GM12872 (cell line): ENCODE results near the gene SAP30L.

Source experiments
- CTCF ChIP-seq: IDR thresholded peaks from 3 replicates; pipeline ENCODE4 v1.5.1; 2011; ENCODE audit warnings: low read depth, mild to moderate bottlenecking, low read length, moderate library complexity; ENCODE audit not compliant: insufficient read depth

The SAP30L gene

DNA sequence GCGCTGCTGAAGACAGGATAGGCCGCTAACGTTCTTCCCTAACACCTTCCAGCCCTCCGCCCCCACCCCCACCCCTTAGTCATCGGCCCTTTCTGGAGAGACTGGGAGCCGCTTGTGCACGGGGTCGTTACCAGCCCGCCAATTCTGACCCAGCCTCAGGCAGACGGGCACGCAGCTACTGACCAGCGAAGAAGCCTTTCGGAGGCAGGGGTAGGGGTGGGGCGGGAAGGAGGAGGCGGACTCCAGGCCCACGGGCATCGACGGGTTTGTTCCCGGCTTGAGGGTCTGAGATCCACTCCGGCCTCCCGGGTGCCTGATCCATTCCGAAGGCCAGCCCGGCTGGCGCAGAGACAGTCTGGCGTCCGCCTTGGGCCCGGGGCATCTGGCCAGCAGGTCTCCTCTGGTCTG, 33.0 kb downstream of the SAP30L start:
- TF ChIP-seq CTCF = no peak

- TF ChIP-seq CTCF = no peak
These were observed 33.6 kb downstream of the SAP30L start for GRCh38 chr5:154479160-154479943.

GRCh38 chr5:154479944-154480750, 34.4 kb downstream of the SAP30L start:
- TF ChIP-seq CTCF = no peak

DNA sequence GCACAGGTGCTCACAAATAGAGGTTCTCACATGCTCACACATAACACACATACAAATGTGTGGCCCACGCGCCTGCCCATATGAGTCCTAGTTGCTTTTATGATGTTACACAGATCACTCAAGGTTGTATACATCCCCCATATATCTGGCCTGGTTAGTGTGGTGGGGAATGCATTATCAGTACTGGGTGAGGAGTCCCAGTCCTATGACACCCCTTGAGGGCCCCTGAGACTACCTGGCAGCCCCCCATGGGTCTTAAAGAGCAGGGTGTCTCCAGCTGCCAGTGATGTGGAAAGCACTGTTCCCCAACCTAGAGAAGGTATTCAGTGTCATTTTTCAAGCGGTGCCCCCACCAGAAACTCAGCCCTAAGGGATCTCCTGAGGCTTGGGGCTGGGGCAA, 35.0 kb downstream of the SAP30L start:
- no peak for TF ChIP-seq CTCF

- no peak for TF ChIP-seq CTCF
These were observed 36.0 kb downstream of the SAP30L start for GRCh38 chr5:154481584-154482381.

- no peak for TF ChIP-seq CTCF
These were observed 37.0 kb downstream of the SAP30L start for GRCh38 chr5:154482528-154483449.
